Activated naive CD4-positive, alpha-beta T cell treated with anti-CD3 and anti-CD28 coated beads, Interleukin-2, amount 10 ng/mL, durations not matched to agents 7 days and 5 days (primary cell): ENCODE measurements around the gene LMNA.

Experiments used
- CTCF ChIA-PET: fragments of 350-600 bp; sonication (Branson Sonifier 250); formaldehyde crosslinking; loops from one replicate; lab custom pipeline; 2021; ENCODE audit warnings: antibody characterized with exemption; lab: Charles Lee
- DNase-seq: peaks from one replicate; pipeline ENCODE4 v3.0.0-alpha.2; 2020
- H3K27ac Mint-ChIP-seq: one replicate; pipeline ENCODE4 v1.8.0; 2021; ENCODE audit warnings: mild to moderate bottlenecking, moderate library complexity, mixed read lengths
- H3K27me3 Mint-ChIP-seq: one replicate; pipeline ENCODE4 v1.8.0; 2021; ENCODE audit warnings: mild to moderate bottlenecking, mixed read lengths
- H3K36me3 Mint-ChIP-seq: one replicate; pipeline ENCODE4 v1.8.0; 2021; ENCODE audit warnings: mixed read lengths
- H3K4me1 Mint-ChIP-seq: one replicate; pipeline ENCODE4 v1.8.0; 2021; ENCODE audit warnings: mixed read lengths
- H3K4me3 Mint-ChIP-seq: one replicate; pipeline ENCODE4 v1.8.0; 2021; ENCODE audit warnings: mild to moderate bottlenecking, moderate library complexity, mixed read lengths
- H3K9me3 Mint-ChIP-seq: one replicate; pipeline ENCODE4 v1.8.0; 2021; ENCODE audit warnings: mixed read lengths

LMNA gene

GRCh38 chr1:156136970-156137483 lies 22.5 kb downstream of the LMNA start:
- H3K27me3 Mint-ChIP-seq = peaks cover 29% of the 10 kb centered on the region
- H3K36me3 Mint-ChIP-seq = no peaks in the 10 kb centered on the region
- no peak overlapping the region for H3K4me3 Mint-ChIP-seq
- no peaks in the 10 kb centered on the region for H3K4me1 Mint-ChIP-seq
- H3K27ac Mint-ChIP-seq = no peak overlapping the region
- no peaks in the 10 kb centered on the region for H3K9me3 Mint-ChIP-seq
- CTCF ChIA-PET = interaction anchor here (0.5 to 13.8 kb wide), 4 partner anchors 42 to 490 kb away, joined by 3 to 668 read pairs (median 4); no protein-coding TSS in a partner anchor
- no peak for DNase-seq

GRCh38 chr1:156138458-156138867 lies 24.0 kb downstream of the LMNA start:
- H3K4me3 Mint-ChIP-seq = no peak overlapping the region
- CTCF ChIA-PET = interaction anchor here (13.8 kb wide), 1 partner anchor 44 kb away, joined by 668 read pairs; no protein-coding TSS in a partner anchor
- H3K9me3 Mint-ChIP-seq = no peaks in the 10 kb centered on the region
- H3K4me1 Mint-ChIP-seq = no peaks in the 10 kb centered on the region
- H3K27ac Mint-ChIP-seq = no peak overlapping the region
- no peaks in the 10 kb centered on the region for H3K36me3 Mint-ChIP-seq
- DNase-seq = no peak
- peaks cover 29% of the 10 kb centered on the region for H3K27me3 Mint-ChIP-seq

- Mint-ChIP-seq H3K9me3 (no peaks in the 10 kb centered on the region), H3K27me3 (peaks cover 13% of the 10 kb centered on the region), H3K4me1 (peaks cover 3% of the 10 kb centered on the region), H3K27ac (no peak overlapping the region), H3K36me3 (no peaks in the 10 kb centered on the region), H3K4me3 (no peak overlapping the region)
- CTCF ChIA-PET = interaction anchor here (0.8 to 18.2 kb wide), 22 partner anchors 9 to 305 kb away, joined by 3 to 315 read pairs (median 4); partner anchors contain the start of gene BGLAP
- DNase-seq = peak; percentile 55
Measured at GRCh38 chr1:156140879-156141707, 26.6 kb downstream of the LMNA start.

GRCh38 chr1:156143765-156144489 lies 29.4 kb downstream of the LMNA start:
- H3K36me3 Mint-ChIP-seq = no peaks in the 10 kb centered on the region
- H3K4me3 Mint-ChIP-seq = no peak overlapping the region
- H3K27me3 Mint-ChIP-seq = peaks cover 9% of the 10 kb centered on the region
- H3K27ac Mint-ChIP-seq = no peak overlapping the region
- no peak for DNase-seq
- CTCF ChIA-PET = interaction anchor here (0.7 to 18.2 kb wide), 6 partner anchors 15 to 174 kb away, joined by 3 to 315 read pairs (median 12); no protein-coding TSS in a partner anchor
- H3K9me3 Mint-ChIP-seq = no peaks in the 10 kb centered on the region
- peaks cover 25% of the 10 kb centered on the region for H3K4me1 Mint-ChIP-seq

- no peaks in the 10 kb centered on the region for H3K36me3 Mint-ChIP-seq
- H3K4me3 Mint-ChIP-seq = no peak overlapping the region
- peaks cover 2% of the 10 kb centered on the region for H3K27me3 Mint-ChIP-seq
- DNase-seq = no peak
- no peaks in the 10 kb centered on the region for H3K9me3 Mint-ChIP-seq
- H3K4me1 Mint-ChIP-seq = peaks cover 29% of the 10 kb centered on the region
- CTCF ChIA-PET = interaction anchor here (3.5 to 18.2 kb wide), 3 partner anchors 15 to 173 kb away, joined by 14 to 315 read pairs (median 73); no protein-coding TSS in a partner anchor
- H3K27ac Mint-ChIP-seq = no peak overlapping the region
Measured at GRCh38 chr1:156144742-156145141, 30.2 kb downstream of the LMNA start.

- Mint-ChIP-seq H3K4me1 (peaks cover 29% of the 10 kb centered on the region), H3K27me3 (no peaks in the 10 kb centered on the region), H3K36me3 (no peaks in the 10 kb centered on the region), H3K9me3 (no peaks in the 10 kb centered on the region), H3K27ac (no peak overlapping the region), H3K4me3 (no peak overlapping the region)
- CTCF ChIA-PET = interaction anchor here (0.6 to 18.2 kb wide), 15 partner anchors 14 to 303 kb away, joined by 3 to 315 read pairs (median 4); no protein-coding TSS in a partner anchor
- no peak for DNase-seq
Measured at GRCh38 chr1:156145650-156146019, 31.1 kb downstream of the LMNA start.

- CTCF ChIA-PET = interaction anchor here (0.6 to 18.2 kb wide), 17 partner anchors 14 to 303 kb away, joined by 3 to 315 read pairs (median 4); no protein-coding TSS in a partner anchor
Measured at GRCh38 chr1:156146020-156146768, 31.7 kb downstream of the LMNA start.

GRCh38 chr1:156146769-156147405 lies 32.4 kb downstream of the LMNA start:
- peaks cover 29% of the 10 kb centered on the region for H3K4me1 Mint-ChIP-seq

More at GRCh38 chr1:156146020-156146768, 31.7 kb downstream of the LMNA start:
- peak; percentile 59 for DNase-seq
- Mint-ChIP-seq H3K4me3 (peak overlapping the region; percentile 4), H3K4me1 (peaks cover 29% of the 10 kb centered on the region), H3K27me3 (no peaks in the 10 kb centered on the region), H3K36me3 (no peaks in the 10 kb centered on the region), H3K27ac (peak overlapping the region; percentile 70), H3K9me3 (no peaks in the 10 kb centered on the region)

GRCh38 chr1:156148216-156148615 lies 33.7 kb downstream of the LMNA start:
- Mint-ChIP-seq H3K27me3 (no peaks in the 10 kb centered on the region), H3K4me3 (no peak overlapping the region), H3K9me3 (no peaks in the 10 kb centered on the region), H3K36me3 (no peaks in the 10 kb centered on the region), H3K4me1 (peaks cover 36% of the 10 kb centered on the region), H3K27ac (peak overlapping the region; percentile 81)
- CTCF ChIA-PET = interaction anchor here (3.6 to 18.2 kb wide), 3 partner anchors 50 to 170 kb away, joined by 20 to 315 read pairs (median 73); no protein-coding TSS in a partner anchor
- DNase-seq = no peak

More at GRCh38 chr1:156146769-156147405, 32.4 kb downstream of the LMNA start:
- CTCF ChIA-PET = interaction anchor here (0.6 to 18.2 kb wide), 10 partner anchors 13 to 239 kb away, joined by 3 to 315 read pairs (median 4); no protein-coding TSS in a partner anchor
- Mint-ChIP-seq H3K27ac (no peak overlapping the region), H3K4me3 (no peak overlapping the region), H3K9me3 (no peaks in the 10 kb centered on the region), H3K27me3 (no peaks in the 10 kb centered on the region), H3K36me3 (no peaks in the 10 kb centered on the region)
- no peak for DNase-seq

- H3K27me3 Mint-ChIP-seq = no peaks in the 10 kb centered on the region
- DNase-seq = no peak
- no peak overlapping the region for H3K4me3 Mint-ChIP-seq
- no peak overlapping the region for H3K27ac Mint-ChIP-seq
- H3K9me3 Mint-ChIP-seq = no peaks in the 10 kb centered on the region
- no peaks in the 10 kb centered on the region for H3K36me3 Mint-ChIP-seq
- peaks cover 43% of the 10 kb centered on the region for H3K4me1 Mint-ChIP-seq
- CTCF ChIA-PET = interaction anchor here (0.6 to 18.2 kb wide), 3 partner anchors 9 to 77 kb away, joined by 3 to 315 read pairs (median 4); no protein-coding TSS in a partner anchor
Measured at GRCh38 chr1:156149374-156150332, 35.1 kb downstream of the LMNA start.

GRCh38 chr1:156150333-156151011 lies 36.0 kb downstream of the LMNA start:
- Mint-ChIP-seq H3K27me3 (no peaks in the 10 kb centered on the region), H3K9me3 (no peaks in the 10 kb centered on the region), H3K27ac (no peak overlapping the region), H3K4me1 (peaks cover 47% of the 10 kb centered on the region), H3K4me3 (no peak overlapping the region), H3K36me3 (no peaks in the 10 kb centered on the region)
- CTCF ChIA-PET = interaction anchor here (0.6 to 18.2 kb wide), 4 partner anchors 8 to 76 kb away, joined by 3 to 315 read pairs (median 4); no protein-coding TSS in a partner anchor
- DNase-seq = no peak
